HCT116 (cell line): ENCODE measurements around the gene SYCP2.

Experiments
- CTCF ChIP-seq, 3 experiments: fragments of 200-600 bp in 1 of 3; sonication (generic) in 1 of 3; IDR thresholded peaks in 2 of 3; conservative IDR thresholded peaks in 1 of 3; 2 replicates each; pipeline ENCODE4 v1.5.1; 2012 to 2017; ENCODE audit warnings: low read depth in 2 of 3, low read length in 2 of 3, antibody characterized with exemption in 1 of 3, borderline replicate concordance in 1 of 3, control low read depth in 1 of 3, mild to moderate bottlenecking in 1 of 3, mixed read lengths in 1 of 3, mixed run types in 1 of 3, moderate library complexity in 1 of 3; ENCODE audit not compliant: insufficient read depth in 1 of 3
- EZH2 ChIP-seq: fragments of 200-600 bp; sonication (generic); IDR thresholded peaks from 2 replicates; pipeline ENCODE4 v1.6.1; 2017; ENCODE audit warnings: antibody characterized with exemption, mixed run types

- TF ChIP-seq EZH2 (no peak), CTCF (IDR thresholded peaks at IDR 0.05 in 2 of 3, conservative IDR thresholded peaks at IDR 0.05 in 1 of 3; ENCODE audit: borderline replicate concordance in 1 of 3, insufficient read depth in 1 of 3, low read depth in 2 of 3, low read length in 2 of 3) (no peak)
Observed at GRCh38 chr20:59958123-59958522, 24.7 kb upstream of the SYCP2 start, which contains the start of gene CDH26.
